AG04450 (cell line): ENCODE data around the gene SPDYE3. TPM values are rescaled to one million over a fixed set of nuclear protein-coding genes. Genes with fewer than 3 reads are reported as not detected.

Experiments
- CTCF ChIA-PET: fragments of 300-600, 350-600 bp; formaldehyde crosslinking; extraction: SDS; loops from one replicate; lab custom pipeline; 2022; ENCODE audit warnings: antibody characterized with exemption, inconsistent platforms; lab: Charles Lee
- POLR2A ChIA-PET: fragments of 350-600 bp; formaldehyde crosslinking; extraction: SDS; loops from one replicate; lab custom pipeline; 2021; ENCODE audit warnings: antibody characterized with exemption, inconsistent platforms; lab: Yijun Ruan, JAX
- DNase-seq: peaks from one replicate; pipeline ENCODE4 v3.0.0-alpha.2; 2011; ENCODE audit warnings: low read depth, low spot score
- H3K27ac ChIP-seq: one replicate; pipeline ENCODE4 v1.5.1; 2012; ENCODE audit warnings: low read depth, low read length, control low read depth
- H3K27me3 ChIP-seq: one replicate; pipeline ENCODE4 v1.6.0; 2012; ENCODE audit warnings: low read length; ENCODE audit not compliant: control insufficient read depth, insufficient read depth
- H3K4me3 ChIP-seq: 2 replicates; pipeline ENCODE4 v1.5.1; 2011; ENCODE audit warnings: mild to moderate bottlenecking, low read depth, low read length, control low read depth
- H3K9me3 ChIP-seq: 2 replicates; pipeline ENCODE4 v1.5.1; 2012; ENCODE audit warnings: low read length; ENCODE audit not compliant: control insufficient read depth, insufficient read depth
- CTCF ChIP-seq: IDR thresholded peaks from 2 replicates; pipeline ENCODE4 v1.5.1; 2011; ENCODE audit warnings: low read depth, low read length, control low read depth, inconsistent platforms
- polyA plus RNA-seq: library from polyadenylated mRNA; depleted of rRNA; stranded (reverse); fragments of >200 nt; gene quantifications from 2 replicates; pipeline ENCODE4 v1.2.3, GENCODE V29; 2011

SPDYE3 gene
- polyA plus RNA-seq, 1 experiment, result not detected

- ChIA-PET POLR2A (interaction anchor here (1.2 kb wide), 1 partner anchor 61 kb away, joined by 5 read pairs; the partner anchor contains the start of gene ZCWPW1), CTCF (no interaction called here)
- Histone ChIP-seq H3K4me3 (no peak overlapping the region), H3K27ac (no peak overlapping the region), H3K9me3 (no peaks in the 10 kb centered on the region), H3K27me3 (no peaks in the 10 kb centered on the region)
- DNase-seq, result no peak
- no peak for TF ChIP-seq CTCF
These were observed 60.4 kb downstream of the SPDYE3 start for GRCh38 chr7:100367676-100368613.

- Histone ChIP-seq H3K27me3 (no peaks in the 10 kb centered on the region), H3K4me3 (no peak overlapping the region), H3K9me3 (no peaks in the 10 kb centered on the region), H3K27ac (no peak overlapping the region)
- DNase-seq, result no peak
- ChIA-PET CTCF (no interaction called here), POLR2A (interaction anchor here (0.6 to 0.7 kb wide), 2 partner anchors 14 to 315 kb away, joined by 3 read pairs; no protein-coding TSS in a partner anchor)
- TF ChIP-seq CTCF, result no peak
These were observed 61.6 kb downstream of the SPDYE3 start for GRCh38 chr7:100369105-100369504.

GRCh38 chr7:100370303-100370702 is 62.8 kb downstream of the SPDYE3 start:
- CTCF ChIA-PET, result no interaction called here

GRCh38 chr7:100370746-100371145 is 63.2 kb downstream of the SPDYE3 start:
- POLR2A ChIA-PET, result no interaction called here
- CTCF ChIA-PET, result no interaction called here
- no peak for TF ChIP-seq CTCF
- Histone ChIP-seq H3K27me3 (no peaks in the 10 kb centered on the region), H3K9me3 (no peaks in the 10 kb centered on the region), H3K4me3 (no peak overlapping the region), H3K27ac (no peak overlapping the region)
- DNase-seq, result no peak

More at GRCh38 chr7:100370303-100370702, 62.8 kb downstream of the SPDYE3 start:
- no peak for DNase-seq
- Histone ChIP-seq H3K9me3 (no peaks in the 10 kb centered on the region), H3K27me3 (no peaks in the 10 kb centered on the region), H3K27ac (no peak overlapping the region), H3K4me3 (no peak overlapping the region)
- POLR2A ChIA-PET, result no interaction called here
- TF ChIP-seq CTCF, result no peak

- Histone ChIP-seq H3K27me3 (no peaks in the 10 kb centered on the region), H3K9me3 (no peaks in the 10 kb centered on the region), H3K4me3 (no peak overlapping the region), H3K27ac (no peak overlapping the region)
- TF ChIP-seq CTCF, result no peak
- POLR2A ChIA-PET, result no interaction called here
- DNase-seq, result no peak
- CTCF ChIA-PET, result no interaction called here
These were observed 64.2 kb downstream of the SPDYE3 start for GRCh38 chr7:100371561-100372171.
